C4-2B (cell line): Measurements from ENCODE around the gene CCR5AS.

Experiments used
- CTCF ChIP-seq: fragments of 450-650 bp; conservative IDR thresholded peaks from 2 replicates; pipeline ENCODE4 v1.5.1; 2017; ENCODE audit warnings: mild to moderate bottlenecking
- ZFX ChIP-seq: fragments of 450-650 bp; IDR thresholded peaks from 2 replicates; pipeline ENCODE4 v1.6.1; 2017

GRCh38 chr3:46365041-46365440 lies 41.8 kb downstream of the CCR5AS start:
- TF ChIP-seq CTCF (no peak), ZFX (no peak)
